Thymus (tissue), 11 donors: Measurements from ENCODE around the gene FCER1G. TPM values are rescaled to one million over a fixed set of nuclear protein-coding genes. Genes with fewer than 3 reads are reported as not detected.
"Not testable (repeated sequence)": the region's sequence is repeated elsewhere in the genome, so short reads cannot be mapped to it uniquely, and the experiment has no call there.

Experiments
- DNase-seq, 9 donors: peaks; one replicate each; pipeline ENCODE4 v3.0.0-alpha.2; 2013; ENCODE audit warnings: low spot score in 9 of 9, low read depth in 6 of 9, missing footprints in 1 of 9
- H3K27ac ChIP-seq, 2 donors: one replicate each; pipeline ENCODE4 v1.5.1; 2013; ENCODE audit warnings: control low read depth in 1 of 2, low read depth in 1 of 2, low read length in 1 of 2, mild to moderate bottlenecking in 1 of 2, moderate library complexity in 1 of 2
- H3K27me3 ChIP-seq, 2 donors: one replicate each; pipeline ENCODE4 v1.5.1; 2013; ENCODE audit warnings: low read length in 1 of 2; ENCODE audit not compliant: control insufficient read depth in 2 of 2, insufficient read depth in 1 of 2
- H3K36me3 ChIP-seq, 2 donors: one replicate each; pipeline ENCODE4 v1.5.1; 2013; ENCODE audit warnings: low read length in 1 of 2, mild to moderate bottlenecking in 1 of 2, moderate library complexity in 1 of 2; ENCODE audit not compliant: control insufficient read depth in 2 of 2, insufficient read depth in 2 of 2
- H3K4me1 ChIP-seq, 2 donors: one replicate each; pipeline ENCODE4 v1.5.1; 2013; ENCODE audit warnings: low read length in 2 of 2; ENCODE audit not compliant: control insufficient read depth in 2 of 2, insufficient read depth in 2 of 2
- H3K4me3 ChIP-seq, 2 donors: one replicate each; pipeline ENCODE4 v1.5.1; 2013; ENCODE audit warnings: low read length in 2 of 2, control low read depth in 1 of 2, mild to moderate bottlenecking in 1 of 2
- H3K9me3 ChIP-seq, 2 donors: one replicate each; pipeline ENCODE4 v1.5.1; 2013; ENCODE audit warnings: low read length in 1 of 2, mild to moderate bottlenecking in 1 of 2; ENCODE audit not compliant: control insufficient read depth in 2 of 2, insufficient read depth in 1 of 2
- WGBS: extraction: QIAGEN DNeasy Blood & Tissue Kit; methylation state at CpG from one replicate; pipeline ENCODE4 v1.1.7; 2013; 5-methylcytosine and 5-hydroxymethylcytosine counted together
- polyA plus RNA-seq: library from polyadenylated mRNA; stranded (reverse); fragments of 200-250 nt; gene quantifications from one replicate; pipeline ENCODE4 v1.2.3, GENCODE V29; 2013
- total RNA-seq: library from RNA; stranded (reverse); fragments of 120-200 nt; gene quantifications from one replicate; pipeline ENCODE4 v1.2.4, GENCODE V29; 2013
- donor health status: healthy.

The FCER1G gene
- total and polyA plus RNA-seq, 2 donors, result 24.0 to 262 TPM

GRCh38 chr1:161223805-161224694 lies 9.0 kb downstream of the FCER1G start:
- H3K27ac ChIP-seq, result no peak overlapping the region
- 96% methylated on average over 7 of the region's 7 CpGs for WGBS
- H3K4me1 ChIP-seq, result peaks cover 8 to 33% of the 10 kb centered on the region in 2 donors
- peaks cover 8 to 10% of the 10 kb centered on the region in 2 donors for H3K36me3 ChIP-seq
- H3K27me3 ChIP-seq, result no peaks in the 10 kb centered on the region
- DNase-seq, result no peak
- no peaks in the 10 kb centered on the region for H3K9me3 ChIP-seq
- H3K4me3 ChIP-seq, result no peak overlapping the region

- 94% methylated on average over 13 of the region's 13 CpGs for WGBS
- H3K27me3 ChIP-seq, DNase-seq, H3K27ac ChIP-seq, H3K9me3 ChIP-seq, H3K4me3 ChIP-seq: not testable (repeated sequence)
- H3K36me3 ChIP-seq, result peaks cover 15 to 16% of the 10 kb centered on the region in 2 donors
- peaks cover 8 to 30% of the 10 kb centered on the region in 2 donors for H3K4me1 ChIP-seq
These were observed 9.6 kb downstream of the FCER1G start for GRCh38 chr1:161224695-161225087.

- DNase-seq, result no peak
- Histone ChIP-seq H3K36me3 (peaks cover 15 to 21% of the 10 kb centered on the region in 2 donors), H3K27me3 (no peaks in the 10 kb centered on the region), H3K27ac (peak overlapping the region; percentile 72 to 79), H3K4me3 (no peak overlapping the region), H3K9me3 (no peaks in the 10 kb centered on the region), H3K4me1 (peaks cover 8 to 30% of the 10 kb centered on the region in 2 donors)
- WGBS, result 85% methylated on average over 7 of the region's 7 CpGs
These were observed 10.1 kb downstream of the FCER1G start for GRCh38 chr1:161225178-161225533.

- DNase-seq, result peak; percentile 95 to 100 (median 98)
- H3K4me1 ChIP-seq, result peaks cover 8 to 30% of the 10 kb centered on the region in 2 donors
- 6% methylated on average over 16 of the region's 16 CpGs for WGBS
- H3K9me3 ChIP-seq, result no peaks in the 10 kb centered on the region
- peaks cover 15 to 23% of the 10 kb centered on the region in 2 donors for H3K36me3 ChIP-seq
- H3K27me3 ChIP-seq, result no peaks in the 10 kb centered on the region
- H3K27ac ChIP-seq, result peak within 1 kb of the TSS; percentile 72 to 79
- H3K4me3 ChIP-seq, result peak within 1 kb of the TSS; percentile 54 to 68
These were observed 10.6 kb downstream of the FCER1G start, which contains the start of gene TOMM40L for GRCh38 chr1:161225534-161226319. TSS of gene TOMM40L (plus strand) at chr1:161226060. CDS start at chr1:161226490, 430 bp downstream.

GRCh38 chr1:161226320-161226711 lies 11.2 kb downstream of the FCER1G start:
- 10% methylated on average over 15 of the region's 15 CpGs for WGBS
- Histone ChIP-seq H3K4me3 (peak overlapping the region; percentile 54 to 68), H3K27ac (peak overlapping the region in 1 of 2 donors; percentile 1), H3K36me3 (peaks cover 15 to 23% of the 10 kb centered on the region in 2 donors), H3K9me3 (no peaks in the 10 kb centered on the region), H3K4me1 (peaks cover 8 to 30% of the 10 kb centered on the region in 2 donors), H3K27me3 (no peaks in the 10 kb centered on the region)
- DNase-seq, result peak in 1 of 9 donors; percentile 20

GRCh38 chr1:161226759-161227158 lies 11.7 kb downstream of the FCER1G start:
- Histone ChIP-seq H3K27me3 (no peaks in the 10 kb centered on the region), H3K36me3 (peaks cover 15 to 23% of the 10 kb centered on the region in 2 donors), H3K4me1 (peaks cover 8 to 30% of the 10 kb centered on the region in 2 donors), H3K27ac (no peak overlapping the region), H3K9me3 (no peaks in the 10 kb centered on the region), H3K4me3 (peak overlapping the region in 1 of 2 donors; percentile 54)
- WGBS, result 81% methylated on average over 3 of the region's 3 CpGs
- DNase-seq, result no peak

GRCh38 chr1:161227196-161227871 lies 12.2 kb downstream of the FCER1G start:
- Histone ChIP-seq H3K27ac (peak overlapping the region; percentile 12 to 20), H3K27me3 (no peaks in the 10 kb centered on the region), H3K4me3 (peak overlapping the region in 1 of 2 donors; percentile 28), H3K4me1 (peaks cover 8 to 30% of the 10 kb centered on the region in 2 donors), H3K36me3 (peaks cover 15 to 23% of the 10 kb centered on the region in 2 donors), H3K9me3 (no peaks in the 10 kb centered on the region)
- WGBS, result 37% methylated on average over 11 of the region's 11 CpGs
- peak; percentile 62 to 92 (median 80) for DNase-seq

- DNase-seq, result no peak
- 87% methylated on average over 7 of the region's 7 CpGs for WGBS
- H3K27ac ChIP-seq, result peak overlapping the region in 1 of 2 donors; percentile 20
- no peak overlapping the region for H3K4me3 ChIP-seq
- peaks cover 8 to 30% of the 10 kb centered on the region in 2 donors for H3K4me1 ChIP-seq
- no peaks in the 10 kb centered on the region for H3K27me3 ChIP-seq
- no peaks in the 10 kb centered on the region for H3K9me3 ChIP-seq
- peaks cover 15 to 23% of the 10 kb centered on the region in 2 donors for H3K36me3 ChIP-seq
These were observed 12.9 kb downstream of the FCER1G start for GRCh38 chr1:161228032-161228431.
